Kidney epithelial cell (primary cell): ENCODE data around the gene BCAN. TPM values are rescaled to one million over a fixed set of nuclear protein-coding genes. Genes with fewer than 3 reads are reported as not detected.

Experiments used
- DNase-seq: peaks from one replicate; pipeline ENCODE4 v3.0.0-alpha.2; 2010; ENCODE audit warnings: low read depth
- H3K27me3 ChIP-seq: 2 replicates; pipeline ENCODE4 v1.6.0; 2011; ENCODE audit warnings: low read length; ENCODE audit not compliant: control insufficient read depth, insufficient read depth
- H3K36me3 ChIP-seq: 2 replicates; pipeline ENCODE4 v1.5.1; 2011; ENCODE audit warnings: low read length; ENCODE audit not compliant: control insufficient read depth, insufficient read depth
- H3K4me3 ChIP-seq: 2 replicates; pipeline ENCODE4 v1.5.1; 2011; ENCODE audit warnings: low read depth, mild to moderate bottlenecking, control low read depth, low read length
- CTCF ChIP-seq: IDR thresholded peaks from 2 replicates; pipeline ENCODE4 v1.5.1; 2011; ENCODE audit warnings: mild to moderate bottlenecking, moderate library complexity, low read length, control low read depth, inconsistent platforms; ENCODE audit not compliant: insufficient read depth, poor library complexity, severe bottlenecking
- total RNA-seq: library from RNA; depleted of rRNA; stranded (reverse); fragments of >200 nt; gene quantifications from 2 replicates; pipeline ENCODE4 v1.2.3, GENCODE V29; 2015

The BCAN gene
- total RNA-seq, 1 donor from 2014 or later: 0.17 TPM

DNA sequence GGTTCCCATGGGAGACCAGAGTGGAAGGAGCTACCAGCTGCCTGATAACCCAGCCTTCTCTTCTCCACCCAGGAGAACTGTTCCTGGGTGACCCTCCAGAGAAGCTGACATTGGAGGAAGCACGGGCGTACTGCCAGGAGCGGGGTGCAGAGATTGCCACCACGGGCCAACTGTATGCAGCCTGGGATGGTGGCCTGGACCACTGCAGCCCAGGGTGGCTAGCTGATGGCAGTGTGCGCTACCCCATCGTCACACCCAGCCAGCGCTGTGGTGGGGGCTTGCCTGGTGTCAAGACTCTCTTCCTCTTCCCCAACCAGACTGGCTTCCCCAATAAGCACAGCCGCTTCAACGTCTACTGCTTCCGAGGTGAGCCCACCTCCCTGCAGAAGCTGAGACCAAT lies 6.6 kb downstream of the BCAN start:
- H3K27me3 ChIP-seq: peaks cover 74% of the 10 kb centered on the region
- no peaks in the 10 kb centered on the region for H3K36me3 ChIP-seq
- TF ChIP-seq CTCF: no peak
- no peak for DNase-seq
- no peak overlapping the region for H3K4me3 ChIP-seq

DNA sequence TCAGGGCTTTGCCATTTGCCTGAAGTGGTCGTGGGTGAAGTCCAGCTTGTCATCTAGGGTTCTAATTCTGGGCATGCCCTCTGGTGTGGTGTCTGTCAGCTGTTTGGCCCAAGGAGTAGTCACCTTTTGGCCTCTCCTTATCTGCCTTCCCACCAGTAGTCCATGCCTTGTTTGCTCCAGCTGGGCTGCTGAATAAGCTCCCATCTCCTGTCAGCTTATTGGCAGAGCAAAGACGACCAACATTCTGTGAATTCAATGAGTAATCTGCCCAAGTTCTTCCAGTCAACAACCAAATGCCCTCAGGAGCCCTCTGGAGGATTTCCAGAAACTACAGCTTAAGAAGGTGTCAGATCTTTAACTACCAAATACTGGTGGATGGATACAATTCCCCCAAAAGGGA lies 7.0 kb downstream of the BCAN start:
- TF ChIP-seq CTCF: no peak
- Histone ChIP-seq H3K36me3 (no peaks in the 10 kb centered on the region), H3K4me3 (no peak overlapping the region), H3K27me3 (peaks cover 70% of the 10 kb centered on the region)
- no peak for DNase-seq

GRCh38 chr1:156652131-156652991 lies 10.4 kb downstream of the BCAN start:
- no peak overlapping the region for H3K4me3 ChIP-seq
- peaks cover 67% of the 10 kb centered on the region for H3K27me3 ChIP-seq
- DNase-seq: no peak
- no peaks in the 10 kb centered on the region for H3K36me3 ChIP-seq
- no peak for TF ChIP-seq CTCF

- H3K4me3 ChIP-seq: no peak overlapping the region
- peaks cover 63% of the 10 kb centered on the region for H3K27me3 ChIP-seq
- H3K36me3 ChIP-seq: no peaks in the 10 kb centered on the region
- no peak for DNase-seq
- TF ChIP-seq CTCF: no peak
Observed at GRCh38 chr1:156652992-156653355, 11.1 kb downstream of the BCAN start.

- no peak overlapping the region for H3K4me3 ChIP-seq
- peaks cover 48% of the 10 kb centered on the region for H3K27me3 ChIP-seq
- no peak for TF ChIP-seq CTCF
- no peaks in the 10 kb centered on the region for H3K36me3 ChIP-seq
- no peak for DNase-seq
Observed at GRCh38 chr1:156654700-156655099, 12.8 kb downstream of the BCAN start.
